ENCODE results near the gene LGI4.

GRCh38 chr19:35136231-35136630, 1.4 kb upstream of the LGI4 start:
- TF ChIP-seq, protein P1, sequence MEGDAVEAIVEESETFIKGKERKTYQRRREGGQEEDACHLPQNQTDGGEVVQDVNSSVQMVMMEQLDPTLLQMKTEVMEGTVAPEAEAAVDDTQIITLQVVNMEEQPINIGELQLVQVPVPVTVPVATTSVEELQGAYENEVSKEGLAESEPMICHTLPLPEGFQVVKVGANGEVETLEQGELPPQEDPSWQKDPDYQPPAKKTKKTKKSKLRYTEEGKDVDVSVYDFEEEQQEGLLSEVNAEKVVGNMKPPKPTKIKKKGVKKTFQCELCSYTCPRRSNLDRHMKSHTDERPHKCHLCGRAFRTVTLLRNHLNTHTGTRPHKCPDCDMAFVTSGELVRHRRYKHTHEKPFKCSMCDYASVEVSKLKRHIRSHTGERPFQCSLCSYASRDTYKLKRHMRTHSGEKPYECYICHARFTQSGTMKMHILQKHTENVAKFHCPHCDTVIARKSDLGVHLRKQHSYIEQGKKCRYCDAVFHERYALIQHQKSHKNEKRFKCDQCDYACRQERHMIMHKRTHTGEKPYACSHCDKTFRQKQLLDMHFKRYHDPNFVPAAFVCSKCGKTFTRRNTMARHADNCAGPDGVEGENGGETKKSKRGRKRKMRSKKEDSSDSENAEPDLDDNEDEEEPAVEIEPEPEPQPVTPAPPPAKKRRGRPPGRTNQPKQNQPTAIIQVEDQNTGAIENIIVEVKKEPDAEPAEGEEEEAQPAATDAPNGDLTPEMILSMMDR (conservative IDR thresholded peaks at IDR 0.05 in 1 of 2, IDR thresholded peaks at IDR 0.05 in 1 of 2; ENCODE audit: low read depth in 1 of 2, low read length in 2 of 2): no peak
- no peak for TF ChIP-seq EZH2 (IDR thresholded peaks at IDR 0.05; ENCODE audit: low read length, missing control alignments)
